Endometrial microvascular endothelial cells (primary cell): Measurements from ENCODE around the gene NXNL2. TPM values are rescaled to one million over a fixed set of nuclear protein-coding genes. Genes with fewer than 3 reads are reported as not detected.

Source experiments
- in situ Hi-C: cut with HindIII; loops from 2 replicates; pipeline ENCODE4 v1.10.0; 2017; ENCODE audit warnings: low sequenced_read_pairs, low pct_unique_long_range_greater_than_20kb; ENCODE audit errors: inconsistent ontology term
- total RNA-seq: library from RNA; depleted of rRNA; stranded (reverse); fragments of >200 nt; gene quantifications from one replicate; pipeline ENCODE4 v1.2.3, GENCODE V29; 2015; ENCODE audit errors: inconsistent ontology term

The NXNL2 gene
- total RNA-seq, result not detected

- in situ Hi-C loops, result no loop called here
These were observed at the start of gene NXNL2 for GRCh38 chr9:88534456-88535225. Gene NXNL2, plus strand, starts transcription at chr9:88535178. Its CDS starts 257 bp downstream, at chr9:88535435.

- in situ Hi-C loops, result no loop called here
These were observed 46.8 kb upstream of the NXNL2 start for GRCh38 chr9:88488166-88488565.

- in situ Hi-C loops, result no loop called here
These were observed 39.8 kb upstream of the NXNL2 start for GRCh38 chr9:88494983-88495721.

- in situ Hi-C loops, result no loop called here
These were observed 37.8 kb upstream of the NXNL2 start for GRCh38 chr9:88497224-88497623.

- in situ Hi-C loops, result no loop called here
These were observed 36.1 kb upstream of the NXNL2 start for GRCh38 chr9:88498880-88499279.

- in situ Hi-C loops, result no loop called here
These were observed 33.9 kb upstream of the NXNL2 start for GRCh38 chr9:88501086-88501485.

GRCh38 chr9:88502552-88503034, 32.4 kb upstream of the NXNL2 start:
- in situ Hi-C loops, result no loop called here

GRCh38 chr9:88503081-88503844, 31.7 kb upstream of the NXNL2 start:
- in situ Hi-C loops, result no loop called here

GRCh38 chr9:88503845-88504764, 30.9 kb upstream of the NXNL2 start:
- in situ Hi-C loops, result no loop called here

- in situ Hi-C loops, result no loop called here
These were observed 26.7 kb upstream of the NXNL2 start for GRCh38 chr9:88508326-88508725.

- in situ Hi-C loops, result no loop called here
These were observed 23.1 kb upstream of the NXNL2 start for GRCh38 chr9:88511906-88512305.

GRCh38 chr9:88514247-88514646, 20.7 kb upstream of the NXNL2 start:
- in situ Hi-C loops, result no loop called here

GRCh38 chr9:88521308-88521707, 13.7 kb upstream of the NXNL2 start:
- in situ Hi-C loops, result no loop called here

GRCh38 chr9:88522360-88522759, 12.6 kb upstream of the NXNL2 start:
- in situ Hi-C loops, result no loop called here

- in situ Hi-C loops, result no loop called here
These were observed 11.9 kb upstream of the NXNL2 start for GRCh38 chr9:88523056-88523455.

- in situ Hi-C loops, result no loop called here
These were observed 10.1 kb upstream of the NXNL2 start for GRCh38 chr9:88524911-88525310.

- in situ Hi-C loops, result no loop called here
These were observed 7.4 kb upstream of the NXNL2 start for GRCh38 chr9:88527618-88528017.

GRCh38 chr9:88528080-88528790, 6.7 kb upstream of the NXNL2 start:
- in situ Hi-C loops, result no loop called here
